ENCODE data around the gene EHD1. TPM values are rescaled to one million over a fixed set of nuclear protein-coding genes. Genes with fewer than 3 reads are reported as not detected.

Gene EHD1
- total RNA-seq, 2 donors from 2014 or later = 67.4 to 140 TPM

GRCh38 chr11:64923944-64924909, 45.8 kb upstream of the EHD1 start, which contains the start of gene PPP2R5B:
TSS of gene PPP2R5B (plus strand) at chr11:64924689. CDS start at chr11:64925735, 1,046 bp downstream.
- H3K9me3 ChIP-seq = no peaks in the 10 kb centered on the region
- peak within 1 kb of the TSS; percentile 93 to 97 for H3K27ac ChIP-seq
- H3K4me1 ChIP-seq (ENCODE audit: control insufficient read depth in 1 of 2, low read depth in 2 of 2) = peaks cover 17 to 23% of the 10 kb centered on the region in 2 donors
- ATAC-seq (ENCODE audit: insufficient number of reproducible peaks, low FRiP score, low read depth) = peak; percentile 95
- peak; percentile 89 for DNase-seq (ENCODE audit: low spot score)
- TF ChIP-seq CTCF (IDR thresholded peaks at IDR 0.05) = no peak
- no peaks in the 10 kb centered on the region for H3K27me3 ChIP-seq (replicated peaks; ENCODE audit: insufficient read depth)
- peak within 1 kb of the TSS; percentile 85 for H3K4me3 ChIP-seq
- H3K36me3 ChIP-seq = peaks cover 22% of the 10 kb centered on the region

GRCh38 chr11:64923151-64923661, 44.8 kb upstream of the EHD1 start:
- Histone ChIP-seq H3K27ac (peak overlapping the region; percentile 93 to 97), H3K27me3 (replicated peaks; ENCODE audit: insufficient read depth) (no peaks in the 10 kb centered on the region), H3K4me3 (peak overlapping the region; percentile 85), H3K9me3 (no peaks in the 10 kb centered on the region), H3K4me1 (ENCODE audit: control insufficient read depth in 1 of 2, low read depth in 2 of 2) (peaks cover 20 to 26% of the 10 kb centered on the region in 2 donors), H3K36me3 (peaks cover 13% of the 10 kb centered on the region)
- no peak for ATAC-seq (ENCODE audit: insufficient number of reproducible peaks, low FRiP score, low read depth)
- no peak for DNase-seq (ENCODE audit: low spot score)
- no peak for TF ChIP-seq CTCF (IDR thresholded peaks at IDR 0.05)

GRCh38 chr11:64921384-64921783, 43.0 kb upstream of the EHD1 start:
- Histone ChIP-seq H3K36me3 (no peaks in the 10 kb centered on the region), H3K27ac (no peak overlapping the region), H3K9me3 (no peaks in the 10 kb centered on the region), H3K4me3 (no peak overlapping the region), H3K4me1 (ENCODE audit: control insufficient read depth in 1 of 2, low read depth in 2 of 2) (peaks cover 21 to 31% of the 10 kb centered on the region in 2 donors), H3K27me3 (replicated peaks; ENCODE audit: insufficient read depth) (no peaks in the 10 kb centered on the region)
- no peak for DNase-seq (ENCODE audit: low spot score)
- no peak for ATAC-seq (ENCODE audit: insufficient number of reproducible peaks, low FRiP score, low read depth)
- TF ChIP-seq CTCF (IDR thresholded peaks at IDR 0.05) = no peak

- DNase-seq (ENCODE audit: low spot score) (no peak), ATAC-seq (ENCODE audit: insufficient number of reproducible peaks, low FRiP score, low read depth) (no peak)
- Histone ChIP-seq H3K4me3 (no peak overlapping the region), H3K27me3 (replicated peaks; ENCODE audit: insufficient read depth) (no peaks in the 10 kb centered on the region), H3K36me3 (no peaks in the 10 kb centered on the region), H3K9me3 (no peaks in the 10 kb centered on the region), H3K4me1 (ENCODE audit: control insufficient read depth in 1 of 2, low read depth in 2 of 2) (peaks cover 17 to 31% of the 10 kb centered on the region in 2 donors), H3K27ac (no peak overlapping the region)
- TF ChIP-seq CTCF (IDR thresholded peaks at IDR 0.05) = no peak
These were observed 41.7 kb upstream of the EHD1 start for GRCh38 chr11:64920124-64920523.

GRCh38 chr11:64919627-64920026, 41.2 kb upstream of the EHD1 start:
- H3K27ac ChIP-seq = no peak overlapping the region
- no peak for TF ChIP-seq CTCF (IDR thresholded peaks at IDR 0.05)
- H3K4me3 ChIP-seq = no peak overlapping the region
- no peaks in the 10 kb centered on the region for H3K9me3 ChIP-seq
- no peaks in the 10 kb centered on the region for H3K27me3 ChIP-seq (replicated peaks; ENCODE audit: insufficient read depth)
- H3K36me3 ChIP-seq = no peaks in the 10 kb centered on the region
- H3K4me1 ChIP-seq (ENCODE audit: control insufficient read depth in 1 of 2, low read depth in 2 of 2) = peaks cover 17 to 32% of the 10 kb centered on the region in 2 donors
- no peak for ATAC-seq (ENCODE audit: insufficient number of reproducible peaks, low FRiP score, low read depth)
- no peak for DNase-seq (ENCODE audit: low spot score)

All from thoracic aorta (tissue), 2 donors.